Measurements from ENCODE around the gene SNAPIN.

Gene SNAPIN, protein sequence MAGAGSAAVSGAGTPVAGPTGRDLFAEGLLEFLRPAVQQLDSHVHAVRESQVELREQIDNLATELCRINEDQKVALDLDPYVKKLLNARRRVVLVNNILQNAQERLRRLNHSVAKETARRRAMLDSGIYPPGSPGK

DNA sequence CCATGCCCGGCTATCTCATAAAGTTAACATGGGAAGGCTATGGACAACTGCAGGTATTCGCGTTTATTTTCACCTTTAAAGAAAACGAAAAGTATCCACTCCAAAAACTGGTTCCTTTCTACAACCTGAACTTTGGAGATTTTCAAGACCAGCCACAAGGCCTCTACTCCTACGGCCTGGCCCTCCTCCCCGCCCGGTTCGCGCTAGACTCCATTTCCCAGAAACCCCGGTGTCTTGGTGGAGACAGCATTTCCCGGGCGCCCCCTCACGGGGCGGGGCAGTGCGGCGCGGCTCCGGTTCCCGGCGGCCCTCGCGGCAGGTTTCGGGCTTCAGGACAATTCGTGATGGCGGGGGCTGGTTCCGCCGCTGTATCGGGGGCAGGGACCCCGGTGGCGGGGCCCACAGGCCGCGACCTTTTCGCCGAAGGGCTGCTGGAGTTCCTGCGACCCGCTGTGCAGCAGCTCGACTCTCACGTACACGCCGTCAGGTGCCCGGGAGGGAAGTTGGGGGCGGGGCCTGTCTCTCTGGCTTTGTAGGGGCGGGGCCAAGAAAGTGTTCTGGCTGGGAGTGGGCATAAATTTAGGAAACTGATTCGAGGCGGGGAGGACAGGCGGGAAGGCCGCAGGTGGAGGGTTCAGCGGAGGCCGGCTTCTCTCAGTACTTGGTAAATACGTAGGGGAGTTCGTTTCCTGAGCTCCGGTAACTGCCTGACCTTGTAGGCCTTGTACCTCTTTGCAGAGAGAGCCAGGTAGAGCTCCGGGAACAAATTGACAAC, at the start of gene SNAPIN:
SNAPIN (plus strand) TSS at position 304 of the 775 bp plus-strand sequence; CDS start at position 345, 41 bp downstream.
- peak; percentile 93 to 97 (median 94) for DNase-seq

- peak in 1 of 3 experiments; percentile 32 for DNase-seq
Observed at GRCh38 chr1:153608742-153609584, 49.5 kb upstream of the SNAPIN start.

DNA sequence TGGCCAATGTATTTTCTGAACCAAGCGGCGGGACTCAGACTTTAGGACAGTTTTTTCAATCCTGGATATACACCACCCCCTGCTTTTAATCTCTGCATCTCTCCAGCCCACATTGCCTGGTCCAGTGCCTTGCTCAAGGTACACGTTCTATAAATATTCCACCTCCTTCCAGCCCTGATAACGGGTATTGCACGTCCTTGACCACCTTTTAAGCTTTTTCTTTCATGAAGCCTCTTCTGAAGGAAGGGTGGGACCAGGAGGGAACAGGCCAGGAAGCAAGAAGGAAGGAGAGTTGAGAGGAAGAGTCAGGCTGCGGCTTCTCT, 49.0 kb upstream of the SNAPIN start:
- DNase-seq: no peak

DNA sequence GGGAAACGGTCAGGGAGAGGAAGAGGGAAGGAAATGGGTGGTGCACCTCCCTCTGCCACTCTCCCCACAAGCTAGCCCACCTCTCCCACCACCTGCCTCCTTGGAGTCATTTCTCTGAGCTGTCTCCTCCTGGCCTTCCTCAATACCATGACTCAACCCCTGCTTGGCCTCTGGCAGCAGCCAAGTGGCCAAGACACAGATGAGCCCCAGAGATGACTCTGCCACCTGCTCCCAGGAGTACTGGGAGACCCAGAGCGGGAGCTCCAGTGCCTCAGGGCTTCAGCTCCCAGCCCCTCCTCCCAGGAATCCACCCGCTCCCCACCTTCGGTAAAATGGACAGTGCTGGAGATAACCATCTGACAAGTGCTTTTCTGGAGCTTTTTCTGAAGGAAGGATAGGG, 48.2 kb upstream of the SNAPIN start:
- DNase-seq: no peak

GRCh38 chr1:153610811-153611301, 47.6 kb upstream of the SNAPIN start:
- no peak for DNase-seq

- no peak for DNase-seq
Observed at GRCh38 chr1:153611356-153611755, 47.1 kb upstream of the SNAPIN start.

DNA sequence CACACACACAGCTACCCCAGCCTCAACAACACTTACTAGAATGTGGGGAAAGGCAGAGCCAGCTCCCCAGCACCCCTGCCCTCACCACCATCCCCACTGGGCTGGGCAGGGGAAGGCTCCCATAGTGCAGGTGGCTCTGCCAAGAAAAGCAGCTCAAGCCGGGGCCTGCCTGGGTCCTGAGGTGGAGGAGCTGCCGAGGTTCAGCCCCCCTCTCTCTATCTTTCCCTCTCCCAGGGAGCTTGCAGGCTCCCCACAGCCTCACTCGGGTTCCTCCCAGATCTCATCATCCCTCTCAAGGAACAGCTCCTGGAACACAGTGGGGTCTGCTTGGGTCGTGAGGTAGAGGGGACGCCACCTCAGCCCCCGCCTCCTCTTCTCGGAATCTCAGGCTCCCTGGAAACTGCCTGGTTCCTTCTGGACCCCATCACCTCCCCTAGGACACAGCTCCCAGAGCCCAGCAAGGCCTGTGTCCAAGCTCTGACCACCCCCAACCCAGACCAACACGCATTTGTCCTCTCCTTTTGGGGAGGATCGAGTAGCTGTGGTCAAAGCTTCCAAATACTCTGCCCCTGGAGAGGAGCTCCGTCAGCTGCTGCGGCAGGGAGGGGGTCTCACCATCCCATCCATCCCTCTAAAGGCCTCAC, 46.3 kb upstream of the SNAPIN start:
- no peak for DNase-seq

DNA sequence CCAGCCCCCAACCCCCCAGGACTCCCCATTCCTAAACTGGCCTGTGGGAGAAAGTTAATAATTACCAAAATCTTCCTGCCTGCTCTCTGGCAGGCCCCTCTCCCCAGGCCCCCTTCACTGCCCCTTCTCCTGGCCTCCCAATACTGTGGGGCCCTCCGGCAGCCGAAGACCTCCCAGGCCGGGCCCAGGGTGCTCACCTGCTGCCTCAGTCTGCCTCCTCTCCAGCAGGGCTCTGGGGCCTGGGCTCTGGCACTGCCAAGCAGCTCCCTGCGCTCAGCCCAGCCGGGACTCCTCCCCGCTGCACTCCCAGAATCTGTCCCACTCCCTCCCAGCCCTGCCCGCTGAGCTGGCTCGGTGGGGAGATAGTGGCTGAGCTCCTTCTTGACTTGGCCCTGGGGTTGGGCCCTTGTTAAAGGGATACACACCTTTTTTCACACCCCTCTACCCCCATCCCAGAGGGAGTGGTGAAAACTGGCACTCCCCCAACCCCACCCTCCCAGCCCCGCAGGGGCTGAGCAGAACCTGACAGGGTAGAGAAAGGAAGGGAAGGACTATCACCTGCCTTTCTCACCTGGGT, 45.7 kb upstream of the SNAPIN start, which contains the start of gene S100A16:
S100A16 (minus strand) TSS at position 383 of the 577 bp plus-strand sequence. CDS start 4,986 bp downstream, outside the sequence.
- DNase-seq: no peak

DNA sequence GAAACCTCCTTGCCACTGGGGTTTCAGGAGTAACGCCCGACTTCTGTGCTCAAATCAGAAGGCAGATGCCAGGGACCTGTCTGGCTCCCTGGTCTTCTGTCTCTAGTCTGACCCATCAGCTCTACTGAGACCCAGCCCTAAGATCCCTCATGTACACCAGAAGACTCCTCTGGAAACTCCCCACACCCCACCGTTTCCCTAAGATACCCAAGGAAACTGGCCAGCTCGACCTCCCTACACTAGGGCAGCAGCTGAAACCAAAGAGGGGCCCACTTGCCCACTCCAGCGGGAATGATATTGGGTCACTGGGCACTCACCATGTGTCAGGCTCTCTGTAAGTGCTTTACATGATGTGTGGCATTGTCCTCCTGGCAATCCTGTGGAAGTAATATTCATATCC, 45.1 kb upstream of the SNAPIN start:
- no peak for DNase-seq

GRCh38 chr1:153614189-153614900, 44.2 kb upstream of the SNAPIN start:
- DNase-seq: no peak

DNA sequence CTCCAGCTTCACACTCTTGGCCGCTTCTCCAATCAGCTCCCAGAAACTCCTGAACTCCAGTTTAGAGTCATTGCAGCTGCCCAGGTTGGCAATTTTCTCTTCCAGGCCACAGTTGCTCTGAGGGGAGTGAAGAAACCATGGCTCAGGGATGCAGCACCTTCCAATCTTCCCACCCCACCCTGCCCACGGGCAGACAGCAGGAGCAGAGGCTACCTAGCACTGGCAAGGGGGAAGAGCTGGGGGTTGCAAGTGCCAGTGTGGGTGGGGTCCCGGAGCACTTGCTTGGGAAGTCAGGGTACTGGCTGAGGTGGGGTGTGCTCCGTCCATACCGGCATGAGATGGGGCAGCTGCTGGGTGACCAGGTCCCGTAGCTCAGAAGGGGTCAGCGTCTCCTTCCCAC, 43.6 kb upstream of the SNAPIN start:
- DNase-seq: no peak

DNA sequence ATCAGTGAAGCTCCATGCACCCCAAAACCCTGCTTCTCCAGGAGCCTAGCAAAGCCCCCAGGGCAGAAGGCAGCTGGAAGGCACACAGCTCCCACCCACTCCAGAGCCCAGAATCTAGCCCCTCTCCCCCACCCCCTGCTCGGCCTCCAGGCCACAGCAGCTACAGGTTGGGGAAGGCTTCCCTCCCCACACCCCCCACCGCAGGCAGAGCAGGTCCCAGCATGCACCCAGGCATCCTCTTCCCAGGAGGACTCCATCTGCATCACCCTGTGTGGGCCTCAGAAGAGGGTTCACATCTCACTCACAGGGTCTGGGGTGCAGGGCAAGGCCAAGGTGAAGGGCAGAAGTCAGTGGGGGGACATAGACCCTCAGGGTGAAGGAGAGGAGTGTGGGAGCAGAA, 43.1 kb upstream of the SNAPIN start:
- DNase-seq: no peak

DNA sequence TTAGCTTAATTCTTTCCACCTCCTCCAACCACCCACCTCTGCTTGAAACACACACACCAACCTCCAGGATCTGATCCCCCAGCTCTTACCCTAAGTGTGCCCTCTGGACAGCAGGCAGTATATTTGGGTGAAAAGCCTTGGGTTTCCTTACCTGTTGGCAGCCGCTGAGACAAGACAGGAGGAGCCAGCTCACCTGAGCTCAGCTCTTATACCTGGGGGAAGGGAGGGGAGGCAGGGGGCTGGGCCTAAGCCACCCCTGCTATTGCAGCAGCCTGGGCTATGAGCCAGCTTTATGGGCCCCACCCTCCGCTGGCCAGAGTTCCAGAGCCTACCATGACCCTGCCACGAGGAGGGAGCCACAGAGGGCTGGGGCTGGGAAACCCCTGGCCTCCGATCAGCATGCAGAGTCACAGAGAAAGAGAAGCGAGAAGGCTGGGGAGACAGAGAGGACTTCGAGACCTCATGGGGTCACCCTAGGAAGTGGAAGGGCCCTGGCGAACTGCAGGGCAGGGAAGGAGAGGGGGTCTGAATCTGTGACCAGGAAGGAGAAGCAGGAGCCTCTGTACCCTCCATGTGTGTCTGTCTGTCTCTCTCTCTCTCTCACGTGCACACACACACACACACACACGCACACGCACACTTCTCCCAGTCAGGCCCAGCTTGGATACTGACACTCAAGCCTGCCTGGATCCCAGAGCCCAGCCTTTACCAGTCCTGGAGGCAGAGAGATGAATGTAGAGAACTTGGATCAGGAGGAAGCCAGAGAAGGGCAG, 42.2 kb upstream of the SNAPIN start, which contains the start of gene S100A14:
S100A14 (minus strand) TSS at position 182 of the 773 bp plus-strand sequence. CDS start 467 bp downstream, outside the sequence.
- no peak for DNase-seq

GRCh38 chr1:153616917-153617311, 41.6 kb upstream of the SNAPIN start:
- no peak for DNase-seq

DNA sequence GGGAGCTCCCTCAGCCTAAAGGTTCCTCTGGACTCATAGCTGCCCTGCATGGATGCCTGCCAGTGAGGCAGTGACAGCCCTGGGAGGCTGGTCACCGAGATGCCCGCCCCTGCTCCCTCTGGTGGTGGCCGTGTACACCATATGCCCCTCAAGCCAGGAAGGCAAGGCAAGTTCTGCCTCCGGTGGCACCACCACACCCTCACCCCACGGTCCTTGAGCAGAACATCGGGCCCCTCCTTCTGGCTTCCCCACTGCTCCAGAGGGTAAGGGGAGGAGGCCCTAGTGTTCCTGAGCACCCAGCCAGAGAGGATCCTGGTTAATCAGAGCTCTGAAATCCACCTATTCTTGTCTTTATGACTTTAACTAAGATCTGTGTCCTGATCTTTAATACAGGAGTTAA, 40.8 kb upstream of the SNAPIN start:
- DNase-seq: peak; percentile 52 to 72 (median 69)

- no peak for DNase-seq
Observed at GRCh38 chr1:153619171-153619570, 39.3 kb upstream of the SNAPIN start.

DNA sequence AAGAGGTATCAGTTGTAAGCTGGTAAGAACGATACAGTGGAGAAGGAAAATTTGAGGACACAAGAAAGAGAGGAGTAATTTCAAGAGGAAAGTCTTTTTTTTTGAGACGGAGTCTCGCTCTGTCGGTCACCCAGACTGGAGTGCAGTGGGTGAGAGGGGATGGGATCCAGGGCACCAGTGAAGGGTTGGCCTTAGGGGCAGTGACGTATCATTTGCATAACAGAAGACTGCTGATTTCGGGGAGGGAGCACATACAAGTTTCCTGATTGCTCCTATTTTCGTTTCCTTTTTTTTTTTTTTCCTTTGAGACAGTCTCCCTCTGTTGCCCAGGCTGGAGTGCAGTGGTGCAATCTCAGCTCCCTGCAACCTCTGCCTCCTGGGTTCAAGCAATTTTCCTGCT, 35.4 kb upstream of the SNAPIN start:
- no peak for DNase-seq

- DNase-seq: no peak
Observed at GRCh38 chr1:153624965-153625611, 33.4 kb upstream of the SNAPIN start.

DNA sequence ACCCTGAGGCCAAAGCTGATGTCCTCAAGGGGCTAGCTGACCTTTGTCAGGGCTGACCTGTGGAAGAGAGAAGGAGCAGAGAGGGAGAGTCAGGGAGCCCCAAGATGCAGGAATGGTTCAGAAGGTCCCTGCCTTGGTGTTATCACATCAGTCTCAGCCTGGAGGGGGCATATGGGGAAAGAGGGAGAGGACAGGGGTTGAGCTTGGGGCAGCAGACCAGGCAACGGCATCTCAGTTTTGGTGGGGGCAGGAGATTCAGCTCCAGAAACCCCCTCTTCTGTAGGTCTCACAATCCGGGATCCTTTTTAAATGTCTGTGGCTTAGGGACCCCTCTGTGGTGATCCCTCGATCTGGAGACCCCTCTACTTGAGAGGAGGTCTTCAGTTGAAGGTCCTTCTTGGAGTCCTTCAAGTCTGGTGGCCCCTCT, 32.0 kb upstream of the SNAPIN start:
- DNase-seq: no peak
